C4-2B (cell line): Measurements from ENCODE around the gene LBHD2.

ENCODE experiments used
- H3K27ac ChIP-seq: fragments of 450-650 bp; 2 replicates; pipeline ENCODE4 v1.5.1; 2017
- CTCF ChIP-seq: fragments of 450-650 bp; conservative IDR thresholded peaks from 2 replicates; pipeline ENCODE4 v1.5.1; 2017; ENCODE audit warnings: mild to moderate bottlenecking
- ZFX ChIP-seq: fragments of 450-650 bp; IDR thresholded peaks from 2 replicates; pipeline ENCODE4 v1.6.1; 2017

The LBHD2 gene

GRCh38 chr14:103121121-103121845 lies 37.3 kb downstream of the LBHD2 start:
- H3K27ac ChIP-seq, result no peak overlapping the region

GRCh38 chr14:103121846-103122584 lies 38.0 kb downstream of the LBHD2 start:
- no peak for TF ChIP-seq CTCF
- TF ChIP-seq ZFX, result no peak
- H3K27ac ChIP-seq, result no peak overlapping the region

More at GRCh38 chr14:103121121-103121845, 37.3 kb downstream of the LBHD2 start:
- no peak for TF ChIP-seq CTCF
- TF ChIP-seq ZFX, result no peak

GRCh38 chr14:103122585-103122946 lies 38.6 kb downstream of the LBHD2 start:
- H3K27ac ChIP-seq, result no peak overlapping the region

GRCh38 chr14:103122947-103123633 lies 39.1 kb downstream of the LBHD2 start, which contains the start of gene TNFAIP2:
TSS of gene TNFAIP2 (plus strand) at chr14:103123461. CDS start at chr14:103126458, 2,997 bp downstream.
- H3K27ac ChIP-seq, result no peak within 1 kb of the TSS
- TF ChIP-seq CTCF (no peak), ZFX (no peak)

More at GRCh38 chr14:103122585-103122946, 38.6 kb downstream of the LBHD2 start:
- no peak for TF ChIP-seq ZFX
- no peak for TF ChIP-seq CTCF

GRCh38 chr14:103123634-103124500 lies 39.9 kb downstream of the LBHD2 start:
- no peak overlapping the region for H3K27ac ChIP-seq

GRCh38 chr14:103124501-103125001 lies 40.5 kb downstream of the LBHD2 start:
- H3K27ac ChIP-seq, result no peak overlapping the region
- TF ChIP-seq ZFX (no peak), CTCF (no peak)

More at GRCh38 chr14:103123634-103124500, 39.9 kb downstream of the LBHD2 start:
- TF ChIP-seq CTCF (no peak; the same call in 1 of the 2 replicates), ZFX (no peak)
